ENCODE data around the gene WFIKKN2.
A peak's percentile ranks its signal among the peaks of the same experiment; 100 is the strongest.
"Not testable (repeated sequence)": the region's sequence is repeated elsewhere in the genome, so short reads cannot be mapped to it uniquely, and the experiment has no call there.

WFIKKN2 gene

DNA sequence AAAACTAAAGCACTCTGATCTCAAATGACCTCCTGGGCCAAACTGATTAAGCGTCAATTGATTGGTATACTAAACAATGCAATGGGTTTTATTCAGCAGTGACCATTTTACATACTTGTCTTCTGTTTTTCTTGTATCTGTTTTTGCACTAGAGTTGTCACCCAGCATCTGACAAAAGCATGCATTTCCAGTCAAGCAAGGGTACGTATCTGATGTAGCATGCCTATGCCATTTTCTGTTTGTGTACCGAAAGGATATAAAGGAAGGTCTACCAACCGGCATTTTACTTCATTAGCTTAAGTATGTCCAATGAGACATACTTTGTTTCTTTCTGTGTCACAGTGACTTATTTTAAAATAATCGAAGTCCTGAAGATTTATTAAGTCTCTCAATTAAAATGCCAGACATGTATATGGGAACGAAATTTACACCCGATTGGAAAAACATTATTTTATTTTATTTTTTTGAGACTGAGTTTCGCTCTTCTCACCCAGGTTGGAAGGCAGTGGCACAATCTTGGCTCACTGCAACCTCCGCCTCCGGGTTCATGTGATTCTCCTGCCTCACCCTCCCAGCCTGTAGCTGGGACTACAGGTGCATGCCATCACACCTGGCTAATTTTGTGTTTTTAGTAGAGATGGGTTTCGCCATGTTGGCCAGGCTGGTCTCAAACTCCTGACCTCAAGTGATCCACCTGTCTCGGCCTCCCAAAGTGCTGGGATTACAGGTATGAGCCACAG lies 23.3 kb downstream of the WFIKKN2 start:
- no peak for DNase-seq

- DNase-seq, result not testable (repeated sequence)
These were observed 24.3 kb downstream of the WFIKKN2 start for GRCh38 chr17:50859727-50860126.

- no peak for DNase-seq
These were observed 25.9 kb downstream of the WFIKKN2 start for GRCh38 chr17:50861334-50861676.

- DNase-seq, result no peak
These were observed 26.6 kb downstream of the WFIKKN2 start for GRCh38 chr17:50861822-50862528.

- no peak for DNase-seq
These were observed 27.9 kb downstream of the WFIKKN2 start for GRCh38 chr17:50863221-50863843.

- no peak for DNase-seq
These were observed 28.5 kb downstream of the WFIKKN2 start for GRCh38 chr17:50863931-50864330.

GRCh38 chr17:50864747-50865059 lies 29.3 kb downstream of the WFIKKN2 start:
- no peak for DNase-seq

- no peak for DNase-seq
These were observed 29.9 kb downstream of the WFIKKN2 start for GRCh38 chr17:50865060-50865867.

DNA sequence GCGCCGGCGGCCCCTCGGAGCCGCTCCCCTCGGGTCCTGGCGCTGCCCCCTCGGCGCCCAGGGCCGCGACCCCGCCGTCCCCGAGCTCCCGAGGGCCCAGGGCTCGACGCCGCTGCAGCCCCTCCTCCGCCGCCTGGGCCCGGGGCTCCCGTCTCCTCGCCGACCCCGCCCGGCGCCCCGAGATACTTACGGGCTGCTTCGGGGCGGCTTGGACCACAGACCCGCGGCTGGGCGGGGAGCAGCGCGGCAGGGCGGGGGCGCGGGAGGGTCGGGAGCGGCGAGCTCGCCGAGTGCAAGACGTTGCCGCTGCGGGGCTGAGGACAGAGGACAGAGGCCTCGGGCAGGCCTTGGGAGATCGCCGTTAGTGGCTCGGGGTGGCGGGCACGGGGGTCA lies 30.5 kb downstream of the WFIKKN2 start:
- DNase-seq, result no peak

DNA sequence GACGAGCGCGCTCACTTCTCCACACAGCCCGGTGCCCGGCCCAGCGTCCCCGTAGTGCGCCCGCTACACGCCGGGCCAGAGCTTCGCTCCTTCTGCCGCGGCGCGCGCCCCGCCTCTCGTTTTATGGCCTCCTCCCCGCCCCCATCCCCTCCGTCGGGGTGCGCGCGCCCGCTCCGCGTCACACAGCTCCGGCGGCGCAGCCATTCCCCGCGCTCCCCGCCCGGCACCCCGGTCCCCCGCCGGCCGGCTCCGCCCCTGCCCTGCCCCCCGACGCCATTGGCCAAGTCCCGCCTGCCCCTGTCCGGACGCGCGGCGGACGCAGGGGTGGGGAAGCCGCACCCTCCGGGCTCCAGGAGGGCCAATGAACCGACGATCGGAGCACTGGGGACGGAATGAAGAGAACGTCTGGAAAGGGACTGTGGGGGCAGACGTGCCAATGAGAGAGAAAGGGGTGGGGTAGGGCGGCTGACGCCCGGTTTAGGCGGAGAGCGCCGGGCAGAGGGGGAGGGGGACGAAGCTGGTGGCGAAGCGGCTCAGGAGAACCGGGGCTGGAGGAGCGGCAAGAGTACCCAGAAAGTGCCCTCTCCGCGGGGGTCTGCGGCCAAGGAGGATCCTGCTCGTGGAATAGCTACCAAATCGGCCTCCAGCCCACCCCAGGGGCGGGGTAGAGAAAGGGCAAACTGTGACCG lies 31.0 kb downstream of the WFIKKN2 start, which contains the start of gene TOB1:
Gene TOB1 (minus strand): TSS at position 94 of the 689 bp plus-strand sequence. CDS start 2,337 bp downstream, outside the sequence.
- peak; percentile 96 for DNase-seq

DNA sequence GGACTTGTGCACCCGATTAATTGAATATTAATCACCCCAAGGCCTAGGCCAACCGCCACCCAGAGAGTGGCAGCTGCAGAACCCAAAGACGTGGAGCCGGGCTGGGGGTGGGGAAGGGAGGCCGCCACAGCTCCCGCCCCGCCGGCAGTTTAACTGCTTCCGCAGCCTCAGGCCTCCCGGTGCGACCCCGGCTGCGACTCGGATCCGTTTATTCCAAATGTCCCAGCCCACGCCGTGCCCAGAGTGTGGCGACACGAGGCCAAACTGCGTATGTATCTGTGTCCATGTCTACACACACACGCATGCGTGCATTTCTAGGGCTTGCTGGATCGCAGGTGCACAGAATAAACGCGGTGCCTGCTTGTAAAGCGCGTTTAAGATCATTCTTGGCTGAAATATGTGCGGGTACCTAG lies 31.6 kb downstream of the WFIKKN2 start:
- DNase-seq, result no peak

DNA sequence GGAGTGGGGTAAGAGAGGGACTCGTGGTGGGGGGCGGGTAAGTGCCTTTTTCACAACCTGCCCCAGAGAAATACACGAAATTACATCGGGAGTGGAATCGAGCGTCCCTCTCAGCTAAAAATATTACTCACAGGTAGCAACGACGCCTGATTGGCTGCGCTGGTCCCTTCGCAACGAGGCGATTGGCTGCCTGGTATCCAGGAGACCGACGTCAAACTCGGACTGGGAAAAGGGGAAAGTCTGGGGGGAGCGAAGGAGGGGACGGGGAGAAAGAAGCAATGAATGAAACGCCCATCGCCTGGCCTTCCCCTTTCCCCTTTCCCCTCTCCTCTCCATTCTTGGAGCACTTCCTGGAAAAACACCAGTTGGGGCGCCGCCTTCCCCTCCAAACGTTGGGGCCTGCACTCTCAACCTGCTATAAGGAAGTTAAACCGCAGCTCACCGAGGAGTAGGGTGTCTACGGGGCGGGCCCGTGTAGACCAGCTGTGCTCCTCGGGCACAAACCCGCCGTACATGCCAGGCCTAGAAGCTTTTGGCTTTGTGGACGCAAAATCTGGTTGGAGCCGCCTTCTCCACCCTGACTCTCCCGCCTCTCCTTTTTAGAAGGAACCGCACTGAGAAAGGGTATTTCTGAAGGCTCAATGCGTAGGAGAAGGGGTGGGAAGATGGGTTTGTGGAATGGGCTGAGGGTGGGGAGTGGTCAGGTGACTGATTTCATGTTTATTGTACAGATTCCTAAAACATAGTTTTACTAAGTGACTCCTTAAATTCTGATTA lies 32.2 kb downstream of the WFIKKN2 start:
- peak; percentile 89 for DNase-seq

DNA sequence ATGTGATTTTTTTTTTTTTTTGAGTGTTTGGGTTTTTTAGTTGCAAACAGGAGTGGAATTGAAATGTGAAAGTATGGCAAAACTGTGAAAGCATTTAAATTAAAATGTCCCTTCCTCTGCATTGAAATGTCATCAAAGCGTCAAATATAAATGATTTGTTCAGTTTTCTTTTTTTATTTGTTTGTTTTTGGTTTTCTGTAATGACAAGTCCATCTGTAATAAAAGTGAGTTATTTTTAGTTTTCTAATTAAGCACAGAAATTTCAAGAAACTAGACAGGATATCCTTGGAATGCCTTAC lies 32.7 kb downstream of the WFIKKN2 start:
- no peak for DNase-seq

DNA sequence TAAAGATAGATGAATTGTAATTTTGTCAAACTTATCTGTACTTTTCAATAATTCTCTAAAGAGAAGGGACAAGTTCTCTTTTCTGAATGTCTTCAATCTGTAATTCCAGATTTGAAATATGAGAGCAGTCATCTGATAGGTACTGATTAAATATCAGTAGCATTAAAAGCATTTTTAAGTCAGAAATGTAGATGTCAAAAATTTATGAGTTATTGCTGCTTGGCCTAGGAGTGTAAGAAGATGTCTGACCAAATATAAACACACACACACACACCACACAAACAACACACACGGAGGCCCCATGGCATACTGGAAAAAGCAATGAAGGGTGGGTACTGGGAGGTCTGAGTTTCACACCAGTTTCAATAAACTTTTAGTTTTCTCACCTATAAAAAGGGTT lies 33.2 kb downstream of the WFIKKN2 start:
- DNase-seq, result no peak

DNA sequence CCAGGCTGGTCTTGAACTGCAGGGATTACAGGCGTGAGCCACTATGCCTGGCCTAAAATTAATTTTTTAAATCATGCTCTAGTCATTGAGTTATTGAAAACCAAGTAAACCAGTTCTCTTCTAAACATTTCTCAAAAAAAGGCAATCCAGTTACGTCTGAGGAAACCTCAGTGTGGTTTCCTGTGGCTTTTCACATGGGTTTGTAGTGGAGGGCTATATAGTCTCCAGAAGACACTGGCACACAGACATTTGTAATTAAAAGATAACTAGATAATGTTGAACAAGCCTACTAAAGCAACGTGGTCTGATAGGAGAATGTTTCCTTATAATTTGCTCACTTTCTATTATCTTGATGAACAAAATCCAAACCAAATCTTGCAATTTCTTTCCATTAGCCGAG lies 36.0 kb downstream of the WFIKKN2 start:
- DNase-seq, result no peak

GRCh38 chr17:50871898-50872297 lies 36.5 kb downstream of the WFIKKN2 start:
- DNase-seq, result no peak

DNA sequence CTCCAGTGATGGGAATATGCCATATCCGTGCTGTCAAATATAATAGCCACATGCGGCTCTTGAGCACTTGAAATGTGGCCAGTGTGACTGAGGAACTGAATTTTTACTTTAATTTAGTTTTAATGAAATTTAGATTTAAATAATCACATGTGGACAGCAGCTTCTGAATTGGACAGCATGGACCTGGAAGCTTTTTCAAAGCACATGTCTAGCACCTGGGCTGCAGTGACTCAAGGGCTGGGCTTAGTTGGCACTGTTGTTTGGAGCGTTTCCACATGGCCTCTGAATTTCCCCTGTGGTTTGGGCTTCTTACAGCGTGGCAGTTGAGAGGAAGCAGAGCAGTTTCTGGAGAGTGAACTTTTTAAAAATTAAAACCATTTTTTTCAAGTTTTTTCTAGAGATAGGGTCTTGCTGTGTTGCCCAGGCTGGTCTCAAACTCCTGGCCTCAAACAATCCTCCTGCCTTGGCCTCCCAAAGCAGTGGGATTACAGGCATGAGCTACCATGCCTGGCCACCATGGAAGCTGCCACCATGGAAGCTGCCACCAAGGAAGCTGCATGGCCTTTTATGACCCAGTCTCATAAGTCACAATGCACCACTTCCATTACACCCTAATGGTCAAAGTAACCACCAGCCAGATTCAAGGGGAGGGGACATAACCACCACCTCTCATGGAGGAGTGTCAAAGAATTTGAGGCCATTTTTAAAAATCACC lies 37.5 kb downstream of the WFIKKN2 start:
- no peak for DNase-seq

GRCh38 chr17:50875074-50875473 lies 39.7 kb downstream of the WFIKKN2 start:
- DNase-seq, result no peak

- DNase-seq, result not testable (repeated sequence)
These were observed 41.7 kb downstream of the WFIKKN2 start for GRCh38 chr17:50877042-50877441.

GRCh38 chr17:50877838-50878237 lies 42.5 kb downstream of the WFIKKN2 start:
- DNase-seq, result no peak

GRCh38 chr17:50879086-50879485 lies 43.7 kb downstream of the WFIKKN2 start:
- no peak for DNase-seq
